Aortic smooth muscle cell (primary cell): ENCODE data around the gene GNPTAB. TPM values are rescaled to one million over a fixed set of nuclear protein-coding genes. Genes with fewer than 3 reads are reported as not detected.

Source experiments
- total RNA-seq: library from RNA; depleted of rRNA; stranded (reverse); fragments of >200 nt; gene quantifications from 2 replicates; pipeline ENCODE4 v1.2.3, GENCODE V29; 2014

GNPTAB gene
- total RNA-seq, result 29.7 and 30.4 TPM in 2 replicates

GRCh38 chr12:101830367-101831325, at the start of gene GNPTAB:
Gene GNPTAB, minus strand, starts transcription at chr12:101830959. Its CDS starts 284 bp downstream, at chr12:101830675.

GRCh38 chr12:101876861-101877805, 46.4 kb upstream of the GNPTAB start, which contains the start of gene DRAM1:
Gene DRAM1, plus strand, starts transcription at chr12:101877580. Its CDS starts 210 bp downstream, at chr12:101877790.

GRCh38 chr12:101738920-101739665, 91.7 kb downstream of the GNPTAB start, which contains the start of gene SYCP3:
Gene SYCP3, minus strand, starts transcription at chr12:101739462. Its CDS starts 1,527 bp downstream, at chr12:101737935.

GRCh38 chr12:101697197-101697929, 133.4 kb downstream of the GNPTAB start, which contains the start of gene CHPT1:
Gene CHPT1, plus strand, starts transcription at chr12:101697640. Its CDS starts 222 bp downstream, at chr12:101697862.

Other genes with a start within 250 kb of the GNPTAB start
- not detected in 2 replicates for gene MYBPC1, start 236.0 kb downstream of the GNPTAB start, total RNA-seq
- 27.8 and 44.9 TPM in 2 replicates for gene CHPT1, start 133.3 kb downstream of the GNPTAB start, total RNA-seq
- 0.12 and 0.13 TPM in 2 replicates for gene SYCP3, start 91.5 kb downstream of the GNPTAB start, total RNA-seq
- 12.0 and 20.1 TPM in 2 replicates for gene DRAM1, start 46.6 kb upstream of the GNPTAB start, total RNA-seq
- gene WASHC3, start 231.0 kb upstream of the GNPTAB start, total RNA-seq, result 113 and 119 TPM in 2 replicates